Esophagus muscularis mucosa (tissue), 3 donors: ENCODE measurements around the gene CDR2.

ENCODE experiments used
- POLR2A ChIP-seq: fragments of 450-650 bp; IDR thresholded peaks from one replicate; pipeline ENCODE4 v1.6.1; 2017; ENCODE audit warnings: antibody characterized with exemption, moderate library complexity, mild to moderate bottlenecking, low read depth
- TF ChIP-seq, protein P1 (sequence below), 3 experiments: fragments of 200-600 bp in 2 of 3; fragments of 450-650 bp in 1 of 3; sonication (generic) in 2 of 3; IDR thresholded peaks; one replicate each; pipeline ENCODE4 v1.5.1; 2017 to 2019; ENCODE audit warnings: antibody characterized with exemption in 3 of 3, mild to moderate bottlenecking in 2 of 3, moderate library complexity in 1 of 3

DNA sequence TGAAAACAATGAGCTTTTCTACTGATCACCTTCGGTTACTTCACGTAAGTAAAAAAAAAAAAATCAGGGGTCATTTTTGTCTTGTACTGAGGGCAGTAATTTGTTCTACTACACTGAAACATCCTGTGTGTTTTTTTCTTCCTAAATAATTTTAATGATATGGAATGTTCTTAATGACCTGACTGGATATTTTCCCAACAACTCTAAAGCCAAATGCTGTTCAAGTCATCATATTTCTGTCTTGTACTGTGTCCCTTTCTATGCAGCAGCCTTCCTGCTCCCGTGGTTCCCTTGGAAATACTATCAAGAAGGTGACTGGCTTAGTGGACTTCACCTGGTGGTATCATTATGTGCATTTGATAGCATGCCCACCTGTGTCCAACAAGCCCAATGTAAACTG, 10.8 kb upstream of the CDR2 start:
- TF ChIP-seq, protein P1, sequence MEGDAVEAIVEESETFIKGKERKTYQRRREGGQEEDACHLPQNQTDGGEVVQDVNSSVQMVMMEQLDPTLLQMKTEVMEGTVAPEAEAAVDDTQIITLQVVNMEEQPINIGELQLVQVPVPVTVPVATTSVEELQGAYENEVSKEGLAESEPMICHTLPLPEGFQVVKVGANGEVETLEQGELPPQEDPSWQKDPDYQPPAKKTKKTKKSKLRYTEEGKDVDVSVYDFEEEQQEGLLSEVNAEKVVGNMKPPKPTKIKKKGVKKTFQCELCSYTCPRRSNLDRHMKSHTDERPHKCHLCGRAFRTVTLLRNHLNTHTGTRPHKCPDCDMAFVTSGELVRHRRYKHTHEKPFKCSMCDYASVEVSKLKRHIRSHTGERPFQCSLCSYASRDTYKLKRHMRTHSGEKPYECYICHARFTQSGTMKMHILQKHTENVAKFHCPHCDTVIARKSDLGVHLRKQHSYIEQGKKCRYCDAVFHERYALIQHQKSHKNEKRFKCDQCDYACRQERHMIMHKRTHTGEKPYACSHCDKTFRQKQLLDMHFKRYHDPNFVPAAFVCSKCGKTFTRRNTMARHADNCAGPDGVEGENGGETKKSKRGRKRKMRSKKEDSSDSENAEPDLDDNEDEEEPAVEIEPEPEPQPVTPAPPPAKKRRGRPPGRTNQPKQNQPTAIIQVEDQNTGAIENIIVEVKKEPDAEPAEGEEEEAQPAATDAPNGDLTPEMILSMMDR (IDR thresholded peaks at IDR 0.05), result no peak
- no peak for TF ChIP-seq POLR2A
